A673 (cell line): ENCODE results near the gene C19orf53. TPM values are rescaled to one million over a fixed set of nuclear protein-coding genes. Genes with fewer than 3 reads are reported as not detected.

Source experiments
- BruUV-seq: library from RNA; stranded (reverse); fragments of 400-500 nt; replicated peaks from 2 replicates; lab custom pipeline; 2021; lab: Mats Ljungman, UMichigan
- CTCF ChIA-PET: fragments of 300-600 bp; sonication (Branson Sonifier 250); formaldehyde crosslinking; loops from one replicate; lab custom pipeline; 2022; ENCODE audit warnings: antibody characterized with exemption; lab: Charles Lee
- POLR2A ChIA-PET: fragments of 300-600 bp; sonication (Branson Sonifier 250); formaldehyde crosslinking; loops from one replicate; lab custom pipeline; 2022; ENCODE audit warnings: antibody characterized with exemption; ENCODE audit not compliant: low non-redundant PET; lab: Charles Lee
- DNase-seq: peaks from one replicate; pipeline ENCODE4 v3.0.0-alpha.2; 2015; ENCODE audit warnings: low spot score
- H3K27ac ChIP-seq: fragments of 200-600 bp; sonication (generic); 2 replicates; pipeline ENCODE4 v1.5.1; 2016; ENCODE audit warnings: mixed run types, low read depth, mild to moderate bottlenecking, mixed read lengths, antibody characterized with exemption, low read length; ENCODE audit not compliant: poor library complexity, severe bottlenecking
- H3K27me3 ChIP-seq: fragments of 200-600 bp; sonication (generic); replicated peaks from 2 replicates; pipeline ENCODE4 v1.6.1; 2017; ENCODE audit warnings: mixed run types, low read depth, mild to moderate bottlenecking, mixed read lengths, antibody characterized with exemption, low read length; ENCODE audit not compliant: insufficient read depth, poor library complexity
- H3K36me3 ChIP-seq: fragments of 200-600 bp; sonication (generic); 2 replicates; pipeline ENCODE4 v1.6.1; 2016; ENCODE audit warnings: mixed run types, mild to moderate bottlenecking, mixed read lengths, antibody characterized with exemption, low read length; ENCODE audit not compliant: insufficient read depth, poor library complexity, severe bottlenecking
- H3K4me1 ChIP-seq: fragments of 200-600 bp; sonication (generic); 2 replicates; pipeline ENCODE4 v1.6.1; 2017; ENCODE audit warnings: mixed run types, mild to moderate bottlenecking, mixed read lengths, antibody characterized with exemption, low read length; ENCODE audit not compliant: insufficient read depth, poor library complexity, severe bottlenecking
- H3K4me3 ChIP-seq: fragments of 200-600 bp; sonication (generic); 2 replicates; pipeline ENCODE4 v1.5.1; 2016; ENCODE audit warnings: low read depth, mixed run types, mild to moderate bottlenecking, mixed read lengths, low read length; ENCODE audit not compliant: poor library complexity, severe bottlenecking
- H3K9me3 ChIP-seq: fragments of 200-600 bp; sonication (generic); 2 replicates; pipeline ENCODE4 v1.6.1; 2016; ENCODE audit warnings: mixed run types, low read depth, mild to moderate bottlenecking, mixed read lengths, antibody characterized with exemption, low read length; ENCODE audit not compliant: poor library complexity, severe bottlenecking
- CTCF ChIP-seq: fragments of 300-800, 200-600 bp; sonication (generic); conservative IDR thresholded peaks from 2 replicates; pipeline ENCODE4 v1.5.1; 2017; ENCODE audit warnings: low read depth, mild to moderate bottlenecking, antibody characterized with exemption, low read length, moderate library complexity, mixed read lengths
- EZH2 ChIP-seq: fragments of 200-600 bp; sonication (generic); IDR thresholded peaks from 2 replicates; pipeline ENCODE4 v1.6.1; 2017; ENCODE audit warnings: borderline replicate concordance, low read depth, mild to moderate bottlenecking, mixed read lengths, antibody characterized with exemption, low read length; ENCODE audit not compliant: poor library complexity, severe bottlenecking
- intact Hi-C: fragments of 100-400 bp; cut with micrococcal nuclease; formaldehyde crosslinking; loops from one replicate; pipeline ENCODE4 v1.10.0; 2022; ENCODE audit not compliant: unreplicated experiment
- total RNA-seq: library from RNA; stranded (reverse); gene quantifications from 2 replicates; pipeline ENCODE4 v1.2.3, GENCODE V29; 2021

Gene C19orf53
- total RNA-seq, 1 experiment from 2014 or later: 140 TPM

GRCh38 chr19:13734751-13735150 is 39.5 kb upstream of the C19orf53 start:
- POLR2A ChIA-PET: interaction anchor here (0.6 kb wide), 1 partner anchor 259 kb away, joined by 4 read pairs; no protein-coding TSS in a partner anchor
- no peaks in the 10 kb centered on the region for H3K27me3 ChIP-seq
- intact Hi-C loops: no loop called here
- CTCF ChIA-PET: no interaction called here
- BruUV-seq: no TSS peak
- no peaks in the 10 kb centered on the region for H3K9me3 ChIP-seq
- no peak for TF ChIP-seq CTCF
- no peak for TF ChIP-seq EZH2
- H3K36me3 ChIP-seq: no peaks in the 10 kb centered on the region
- no peak for DNase-seq
- peaks cover 25% of the 10 kb centered on the region for H3K4me1 ChIP-seq
- no peak overlapping the region for H3K4me3 ChIP-seq
- H3K27ac ChIP-seq: no peak overlapping the region

GRCh38 chr19:13738073-13738472 is 36.2 kb upstream of the C19orf53 start:
- Histone ChIP-seq H3K36me3 (no peaks in the 10 kb centered on the region), H3K4me1 (peaks cover 5% of the 10 kb centered on the region), H3K27me3 (no peaks in the 10 kb centered on the region), H3K4me3 (no peak overlapping the region), H3K9me3 (no peaks in the 10 kb centered on the region), H3K27ac (no peak overlapping the region)
- BruUV-seq: no TSS peak
- POLR2A ChIA-PET: interaction anchor here (0.7 kb wide), 1 partner anchor 10 kb away, joined by 3 read pairs; a partner anchor contains a TSS
- no peak for TF ChIP-seq CTCF
- no peak for TF ChIP-seq EZH2
- DNase-seq: no peak
- CTCF ChIA-PET: no interaction called here
- intact Hi-C loops: no loop called here

GRCh38 chr19:13741893-13742292 is 32.4 kb upstream of the C19orf53 start:
- H3K36me3 ChIP-seq: no peaks in the 10 kb centered on the region
- intact Hi-C loops: no loop called here
- no TSS peak for BruUV-seq
- no peaks in the 10 kb centered on the region for H3K4me1 ChIP-seq
- H3K4me3 ChIP-seq: no peak overlapping the region
- H3K27me3 ChIP-seq: no peaks in the 10 kb centered on the region
- DNase-seq: no peak
- CTCF ChIA-PET: no interaction called here
- H3K27ac ChIP-seq: no peak overlapping the region
- H3K9me3 ChIP-seq: no peaks in the 10 kb centered on the region
- POLR2A ChIA-PET: no interaction called here
- no peak for TF ChIP-seq EZH2
- no peak for TF ChIP-seq CTCF
